Measurements from ENCODE around the gene C7orf25.

Gene C7orf25

GRCh38 chr7:42911454-42912447, at the start of gene C7orf25:
C7orf25 (minus strand) TSS chr7:42912070; CDS start chr7:42910900, 1,170 bp downstream.
- peak; percentile 76 for DNase-seq

GRCh38 chr7:42961170-42961569, 49.3 kb upstream of the C7orf25 start:
- no peak for DNase-seq

- no peak for DNase-seq
Observed at GRCh38 chr7:42960762-42961161, 48.9 kb upstream of the C7orf25 start.

- DNase-seq, result no peak
Observed at GRCh38 chr7:42959549-42959948, 47.7 kb upstream of the C7orf25 start.

- no peak for DNase-seq
Observed at GRCh38 chr7:42956062-42956461, 44.2 kb upstream of the C7orf25 start.

- no peak for DNase-seq
Observed at GRCh38 chr7:42953994-42954393, 42.1 kb upstream of the C7orf25 start.

- DNase-seq, result no peak
Observed at GRCh38 chr7:42952328-42952727, 40.5 kb upstream of the C7orf25 start.

- no peak for DNase-seq
Observed at GRCh38 chr7:42950417-42950816, 38.5 kb upstream of the C7orf25 start.

GRCh38 chr7:42947521-42947920, 35.7 kb upstream of the C7orf25 start:
- DNase-seq, result no peak

- DNase-seq, result no peak
Observed at GRCh38 chr7:42946627-42946950, 34.7 kb upstream of the C7orf25 start.

GRCh38 chr7:42945821-42946626, 34.2 kb upstream of the C7orf25 start:
- DNase-seq, result no peak

- no peak for DNase-seq
Observed at GRCh38 chr7:42940985-42941847, 29.3 kb upstream of the C7orf25 start.

GRCh38 chr7:42939457-42940240, 27.8 kb upstream of the C7orf25 start:
- no peak for DNase-seq

- no peak for DNase-seq
Observed at GRCh38 chr7:42935861-42936260, 24.0 kb upstream of the C7orf25 start.

- no peak for DNase-seq
Observed at GRCh38 chr7:42934291-42934690, 22.4 kb upstream of the C7orf25 start.

GRCh38 chr7:42932811-42933591, 21.1 kb upstream of the C7orf25 start:
- DNase-seq, result no peak

GRCh38 chr7:42931834-42932651, 20.2 kb upstream of the C7orf25 start, which contains the start of the genes MRPL32 and PSMA2:
MRPL32 (plus strand) TSS chr7:42932376; CDS start chr7:42932387, 11 bp downstream.
PSMA2 (minus strand) TSS chr7:42932174; CDS start chr7:42932158, 16 bp downstream.
- DNase-seq, result peak; percentile 93

GRCh38 chr7:42931447-42931833, 19.6 kb upstream of the C7orf25 start:
- DNase-seq, result no peak

GRCh38 chr7:42930889-42931288, 19.0 kb upstream of the C7orf25 start:
- DNase-seq, result no peak

- no peak for DNase-seq
Observed at GRCh38 chr7:42929449-42929848, 17.6 kb upstream of the C7orf25 start.
